AG09319 (cell line): ENCODE results near the gene INSYN1.
"Not testable (repeated sequence)": the region's sequence is repeated elsewhere in the genome, so short reads cannot be mapped to it uniquely, and the experiment has no call there.

Experiments
- DNase-seq: peaks from one replicate; pipeline ENCODE4 v3.0.0-alpha.2; 2010; ENCODE audit warnings: low read depth; ENCODE audit errors: extremely low read depth
- CTCF ChIP-seq: IDR thresholded peaks from 2 replicates; pipeline ENCODE4 v1.5.1; 2011; ENCODE audit warnings: low read depth, mild to moderate bottlenecking, inconsistent platforms, low read length, moderate library complexity

The INSYN1 gene

GRCh38 chr15:73732930-73733329 is 20.2 kb downstream of the INSYN1 start:
- no peak for TF ChIP-seq CTCF
- no peak for DNase-seq

- DNase-seq: not testable (repeated sequence)
Measured at GRCh38 chr15:73732051-73732450, 21.1 kb downstream of the INSYN1 start.

- TF ChIP-seq CTCF: no peak
- no peak for DNase-seq
Measured at GRCh38 chr15:73727330-73727976, 25.7 kb downstream of the INSYN1 start.

- no peak for TF ChIP-seq CTCF
- DNase-seq: no peak
Measured at GRCh38 chr15:73724212-73724611, 28.9 kb downstream of the INSYN1 start.

GRCh38 chr15:73723191-73723590 is 30.0 kb downstream of the INSYN1 start:
- no peak for DNase-seq
- no peak for TF ChIP-seq CTCF

- DNase-seq: no peak
- TF ChIP-seq CTCF: no peak
Measured at GRCh38 chr15:73722425-73722824, 30.7 kb downstream of the INSYN1 start.

- no peak for TF ChIP-seq CTCF
- DNase-seq: no peak
Measured at GRCh38 chr15:73718694-73719093, 34.5 kb downstream of the INSYN1 start.

- no peak for DNase-seq
- peak; percentile 5 for TF ChIP-seq CTCF
Measured at GRCh38 chr15:73717802-73718201, 35.3 kb downstream of the INSYN1 start.
